GM12874 (cell line): ENCODE data around the gene KIF6.

Source experiments
- CTCF ChIP-seq: IDR thresholded peaks from 2 replicates; pipeline ENCODE4 v1.5.1; 2011; ENCODE audit warnings: low read depth, mild to moderate bottlenecking, control low read depth, low read length, moderate library complexity; ENCODE audit not compliant: insufficient read depth

Gene KIF6

GRCh38 chr6:39568896-39569295 lies 156.3 kb downstream of the KIF6 start:
- TF ChIP-seq CTCF = no peak

GRCh38 chr6:39567091-39567490 lies 158.1 kb downstream of the KIF6 start:
- no peak for TF ChIP-seq CTCF

GRCh38 chr6:39566456-39566855 lies 158.8 kb downstream of the KIF6 start:
- no peak for TF ChIP-seq CTCF

GRCh38 chr6:39565956-39566355 lies 159.3 kb downstream of the KIF6 start:
- no peak for TF ChIP-seq CTCF

- no peak for TF ChIP-seq CTCF
Observed at GRCh38 chr6:39563566-39564311, 161.5 kb downstream of the KIF6 start.

- no peak for TF ChIP-seq CTCF
Observed at GRCh38 chr6:39561536-39562266, 163.5 kb downstream of the KIF6 start.

- TF ChIP-seq CTCF = no peak
Observed at GRCh38 chr6:39560915-39561314, 164.3 kb downstream of the KIF6 start.
